ENCODE measurements around the gene FAM174C.

FAM174C gene

DNA sequence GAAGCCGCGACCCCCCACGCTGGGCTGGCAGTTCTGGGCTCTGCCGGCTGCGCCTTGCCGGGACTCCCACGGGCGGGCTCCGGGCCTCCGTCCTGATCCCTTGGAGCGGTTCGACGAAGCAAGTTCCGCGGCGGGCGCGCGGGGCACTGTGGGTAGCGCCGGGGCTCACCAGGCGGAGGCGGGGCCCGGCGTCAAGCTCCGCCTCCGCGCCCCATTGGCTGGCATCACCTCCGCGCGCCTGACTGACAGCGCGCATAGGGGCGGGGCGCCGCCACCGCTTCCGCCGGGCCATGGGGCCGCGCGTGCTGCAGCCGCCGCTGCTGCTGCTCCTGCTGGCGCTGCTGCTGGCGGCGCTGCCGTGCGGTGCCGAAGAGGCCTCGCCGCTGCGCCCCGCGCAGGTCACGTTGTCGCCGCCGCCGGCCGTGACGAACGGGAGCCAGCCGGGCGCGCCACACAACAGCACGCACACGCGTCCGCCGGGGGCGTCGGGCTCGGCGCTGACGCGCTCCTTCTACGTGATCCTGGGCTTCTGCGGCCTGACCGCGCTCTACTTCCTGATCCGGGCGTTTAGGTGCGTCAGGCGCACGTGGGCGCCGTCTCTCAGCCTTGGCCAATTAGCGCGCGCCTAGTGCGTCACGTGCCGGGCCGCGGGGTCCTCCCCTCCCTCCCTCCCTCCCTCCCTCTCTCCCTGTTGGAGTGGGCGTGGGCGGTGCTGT is at the start of gene FAM174C:
FAM174C (plus strand) TSS at position 271 of the 716 bp plus-strand sequence; CDS start at position 291, 20 bp downstream.
- peak; percentile 98 for DNase-seq (ENCODE audit: low read depth)

- DNase-seq (ENCODE audit: low read depth) = no peak
These were observed 49.2 kb upstream of the FAM174C start for GRCh38 chr19:1226227-1226518.

DNA sequence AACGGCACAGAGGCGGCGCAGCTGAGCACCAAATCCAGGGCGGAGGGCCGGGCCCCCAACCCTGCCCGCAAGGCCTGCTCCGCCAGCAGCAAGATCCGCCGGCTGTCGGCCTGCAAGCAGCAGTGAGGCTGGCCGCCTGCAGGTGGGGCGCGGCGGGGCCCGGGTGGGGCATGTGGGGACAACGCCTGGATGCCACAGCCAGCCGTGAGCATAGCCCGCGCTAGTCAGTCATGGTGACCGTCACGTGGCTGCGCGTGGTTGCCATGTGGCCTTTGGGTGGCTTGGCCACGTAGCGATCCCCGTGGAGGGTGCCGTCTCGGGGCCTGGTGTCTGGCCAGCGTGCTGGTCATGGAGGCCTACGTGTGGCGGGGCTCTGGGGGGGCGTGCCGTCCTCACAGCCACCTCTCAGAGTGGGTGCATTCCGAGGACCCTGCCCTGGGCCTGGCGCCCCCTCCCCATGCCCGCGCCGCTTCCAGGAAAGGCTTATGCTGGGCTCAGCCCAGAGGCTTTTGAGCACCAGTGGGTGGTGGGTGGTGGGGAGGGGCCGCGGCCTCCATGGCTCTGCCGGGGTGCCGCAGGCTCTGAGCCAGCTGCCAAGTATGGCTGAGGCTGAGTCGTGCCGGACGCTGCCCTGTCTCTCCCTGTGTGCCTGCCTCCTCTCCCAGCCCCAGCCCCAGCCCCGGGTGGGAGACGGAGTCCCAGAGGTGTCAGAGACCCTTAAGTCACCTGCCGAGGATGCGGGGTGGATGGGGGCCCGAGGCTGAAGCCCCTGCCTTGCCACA is 48.6 kb upstream of the FAM174C start:
- DNase-seq (ENCODE audit: low read depth) = no peak

DNA sequence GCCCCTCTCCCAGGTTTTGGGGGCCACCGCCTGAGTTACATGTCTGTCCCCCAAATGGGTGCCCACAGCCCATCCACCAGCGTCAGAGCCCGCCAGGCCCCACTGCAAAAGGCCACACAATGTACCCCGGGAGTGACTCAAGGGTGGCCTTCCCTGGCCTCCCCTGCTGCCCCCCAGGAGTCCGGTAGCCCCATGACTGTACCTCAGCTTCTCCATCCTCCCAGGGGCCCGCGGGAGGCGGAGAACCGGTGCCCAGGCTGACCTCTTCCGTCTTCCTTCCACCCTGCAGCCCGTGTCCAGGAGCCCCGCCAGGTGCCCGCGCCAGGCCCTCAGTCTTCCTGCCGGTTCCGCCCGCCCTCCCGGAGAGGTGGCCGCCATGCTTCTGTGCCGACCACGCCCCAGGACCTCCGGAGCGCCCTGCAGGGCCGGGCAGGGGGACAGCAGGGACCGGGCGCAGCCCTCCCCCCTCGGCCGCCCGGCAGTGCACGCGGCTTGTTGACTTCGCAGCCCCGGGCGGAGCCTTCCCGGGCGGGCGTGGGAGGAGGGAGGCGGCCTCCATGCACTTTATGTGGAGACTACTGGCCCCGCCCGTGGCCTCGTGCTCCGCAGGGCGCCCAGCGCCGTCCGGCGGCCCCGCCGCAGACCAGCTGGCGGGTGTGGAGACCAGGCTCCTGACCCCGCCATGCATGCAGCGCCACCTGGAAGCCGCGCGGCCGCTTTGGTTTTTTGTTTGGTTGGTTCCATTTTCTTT is 47.9 kb upstream of the FAM174C start:
- DNase-seq (ENCODE audit: low read depth) = no peak

GRCh38 chr19:1228161-1228957 is 47.0 kb upstream of the FAM174C start:
- DNase-seq (ENCODE audit: low read depth) = no peak

DNA sequence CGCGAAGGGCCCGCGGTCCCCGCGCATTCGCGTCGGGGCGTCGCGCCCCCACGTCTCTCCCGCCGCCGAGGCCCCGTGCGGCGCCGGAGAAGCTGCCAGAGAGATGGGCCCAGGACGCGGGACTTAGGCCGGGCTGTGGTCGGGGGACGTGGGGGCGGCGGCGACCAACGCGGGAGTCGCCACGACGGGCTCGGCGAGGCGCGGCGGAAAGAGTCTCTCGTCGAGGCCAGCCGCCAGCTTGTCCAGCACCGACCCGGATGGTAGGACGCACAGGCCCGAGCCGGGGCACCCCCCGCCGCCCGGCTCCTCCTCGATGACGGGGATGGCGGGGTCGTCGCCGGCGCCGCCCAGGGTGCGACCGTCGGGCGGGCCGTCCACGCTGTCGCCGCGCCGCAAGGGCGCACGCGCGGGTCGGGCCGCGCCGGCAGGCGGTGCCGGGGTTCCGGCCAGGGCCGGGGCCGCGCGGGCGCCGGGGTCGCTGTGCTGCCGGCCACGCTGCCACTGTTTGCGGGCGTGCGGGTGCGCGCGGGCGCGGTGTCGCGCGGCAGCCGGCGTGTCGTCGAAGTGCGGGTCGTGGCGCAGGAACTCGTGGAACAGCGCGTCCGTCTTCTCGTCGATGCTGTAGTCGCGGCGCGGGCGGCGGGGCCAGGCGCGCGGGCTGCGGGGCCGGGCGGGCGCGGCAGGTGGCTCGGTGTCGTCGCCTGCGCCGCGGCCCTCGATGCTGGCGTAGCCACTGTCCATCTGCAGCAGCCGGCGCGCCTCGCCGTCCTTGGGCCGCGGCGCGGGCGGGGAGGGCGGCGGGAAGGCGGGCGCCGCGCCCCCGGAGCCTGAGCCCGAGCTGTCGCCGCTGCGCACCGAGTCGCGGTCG is 46.0 kb upstream of the FAM174C start:
- DNase-seq (ENCODE audit: low read depth) = no peak

GRCh38 chr19:1229924-1230782 is 45.2 kb upstream of the FAM174C start:
- DNase-seq (ENCODE audit: low read depth) = no peak

DNA sequence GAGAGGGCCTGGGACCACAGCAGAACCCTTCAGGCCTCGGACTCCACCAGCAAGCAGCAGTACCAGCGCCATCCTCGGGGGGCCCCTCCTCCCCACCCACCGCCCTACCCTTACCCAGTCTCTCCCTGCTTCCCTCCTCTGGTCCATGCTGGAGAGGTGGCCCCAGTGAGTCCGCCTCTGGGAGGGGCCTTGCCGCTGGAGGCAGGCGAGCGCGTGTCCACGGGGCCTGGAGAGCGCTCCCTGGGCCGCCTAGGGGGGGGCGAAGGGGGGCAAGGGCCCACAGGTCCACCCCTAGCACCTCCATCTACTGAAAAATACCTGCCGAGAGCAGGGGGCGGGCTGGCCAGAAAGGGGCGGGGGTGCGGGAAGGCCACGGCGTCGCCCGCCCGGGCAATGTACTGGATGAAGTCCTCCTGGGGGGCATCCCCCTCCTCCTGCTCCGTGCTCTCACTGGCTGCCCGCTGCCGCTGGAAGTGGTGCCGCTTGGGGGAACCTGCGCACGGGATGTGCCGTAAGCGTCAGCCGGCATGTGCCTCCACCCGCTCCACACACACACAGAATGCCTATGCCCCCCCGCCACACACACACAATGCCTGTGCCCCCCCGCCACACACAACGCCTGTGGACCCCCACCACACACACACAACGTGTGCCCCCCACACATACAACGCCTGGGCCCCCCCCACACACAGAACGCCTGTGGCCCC is 44.4 kb upstream of the FAM174C start:
- no peak for DNase-seq (ENCODE audit: low read depth)

- no peak for DNase-seq (ENCODE audit: low read depth)
These were observed 43.3 kb upstream of the FAM174C start for GRCh38 chr19:1231729-1232637.

- DNase-seq (ENCODE audit: low read depth) = no peak
These were observed 42.7 kb upstream of the FAM174C start for GRCh38 chr19:1232652-1233072.

GRCh38 chr19:1233115-1233667 is 42.1 kb upstream of the FAM174C start:
- DNase-seq (ENCODE audit: low read depth) = no peak

- DNase-seq (ENCODE audit: low read depth) = no peak
These were observed 41.0 kb upstream of the FAM174C start for GRCh38 chr19:1234051-1234954.

- no peak for DNase-seq (ENCODE audit: low read depth)
These were observed 40.4 kb upstream of the FAM174C start for GRCh38 chr19:1234955-1235380.

DNA sequence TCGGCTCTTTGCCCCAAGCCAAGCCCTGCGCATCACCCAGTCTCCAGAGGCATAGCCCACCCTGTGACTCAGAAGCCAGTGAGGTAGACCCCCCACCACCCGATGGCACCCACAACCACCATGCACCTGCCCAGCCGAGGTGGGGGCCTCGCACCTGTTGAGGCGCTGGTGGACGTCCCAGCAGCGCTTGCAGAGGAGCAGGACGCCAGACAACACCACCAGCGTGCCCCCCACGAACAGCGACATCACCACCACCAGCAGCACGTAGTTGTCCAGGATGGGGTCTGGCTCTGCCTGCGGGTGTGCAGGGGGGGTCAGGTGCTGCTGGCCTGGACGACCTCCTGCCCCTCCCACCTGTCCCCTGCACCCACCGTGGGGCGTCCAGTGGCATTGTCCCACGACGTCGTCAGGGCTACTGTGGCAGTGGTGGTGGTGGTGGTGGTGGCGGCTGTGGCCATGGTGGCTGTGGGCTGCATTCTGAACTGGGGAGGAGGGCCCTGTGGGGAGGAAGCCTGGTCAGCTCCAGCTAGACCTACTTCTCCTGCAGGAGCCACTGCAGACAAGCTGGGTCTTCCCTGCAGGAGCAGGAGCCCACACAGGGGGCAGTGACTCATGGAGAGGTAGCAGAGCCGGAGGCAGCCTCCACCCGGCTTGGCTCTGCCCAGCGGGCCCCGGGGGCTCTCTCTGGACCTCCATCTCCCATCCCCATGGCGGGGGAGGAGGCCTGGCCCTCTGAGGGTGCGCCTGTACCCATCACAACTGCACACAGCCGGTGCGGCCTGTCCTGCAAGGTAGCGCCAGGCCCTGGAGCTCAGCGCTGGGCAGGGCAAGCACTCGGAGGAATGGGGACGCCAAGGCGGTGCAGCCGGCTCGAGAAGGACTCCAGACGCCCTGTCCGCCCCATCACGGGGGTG is 39.4 kb upstream of the FAM174C start:
- no peak for DNase-seq (ENCODE audit: low read depth)

DNA sequence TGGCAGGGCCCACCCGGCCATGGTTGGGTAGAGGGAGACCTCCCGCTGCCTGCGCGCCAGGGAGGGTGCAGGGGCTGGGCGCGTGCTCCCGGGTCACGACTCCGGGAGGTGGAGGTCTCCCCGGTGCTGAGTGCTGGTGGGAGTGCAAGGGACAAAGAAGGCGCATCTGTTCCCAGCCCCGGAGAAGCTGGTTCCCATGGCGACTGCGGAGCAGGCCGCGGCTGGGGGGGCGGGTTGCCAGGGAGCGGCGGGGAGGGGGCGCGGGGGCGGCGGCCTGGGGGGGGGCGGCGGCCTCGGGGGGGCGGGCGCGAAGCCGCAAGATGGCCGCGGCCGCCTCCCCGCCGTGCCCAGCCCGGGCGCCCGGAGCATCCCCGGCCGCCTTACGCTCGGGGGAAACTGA is 38.8 kb upstream of the FAM174C start:
- no peak for DNase-seq (ENCODE audit: low read depth)
